ENCODE data around the gene DIP2B. TPM values are rescaled to one million over a fixed set of nuclear protein-coding genes. Genes with fewer than 3 reads are reported as not detected.

Gene DIP2B
- total and polyA plus RNA-seq, 2 of the 13 experiments (the other 11 are each of a cell fraction or from before 2014, with no cell fraction given) = 32.1 to 35.8 TPM

DNA sequence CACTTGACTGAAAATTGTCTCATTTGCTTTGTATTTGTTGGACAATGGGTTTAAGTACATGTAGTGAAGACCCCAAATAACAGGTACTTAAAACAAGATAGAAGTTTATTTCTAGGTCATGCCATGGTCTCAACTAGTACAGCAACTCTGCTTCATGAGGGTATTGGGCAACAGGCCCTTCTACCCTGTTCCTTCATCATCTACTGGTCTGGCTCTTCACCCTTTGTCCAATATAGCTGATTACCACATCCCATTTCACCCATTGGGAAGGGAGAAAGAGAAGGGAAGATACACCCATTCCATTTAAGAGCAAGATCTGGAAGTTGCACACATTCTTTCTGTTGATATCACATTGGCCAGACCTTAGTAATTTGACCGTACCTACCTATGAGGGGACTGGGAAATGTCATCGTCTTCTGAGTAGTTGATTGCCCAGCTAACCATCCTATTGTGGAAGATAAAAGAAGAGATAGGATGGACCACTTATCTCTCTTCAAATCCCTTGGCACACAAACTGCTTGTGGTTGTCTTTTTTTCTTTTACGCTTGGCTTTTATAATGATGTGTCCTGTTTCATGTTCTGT lies 104.6 kb downstream of the DIP2B start:
- BruUV-seq (replicated peaks) = no TSS peak
- Histone ChIP-seq H3K9ac (ENCODE audit: insufficient read depth, low read depth, low read length) (no peak overlapping the region), H3K79me2 (ENCODE audit: insufficient read depth, low read length) (peaks cover 83% of the 10 kb centered on the region), H3K4me3 (replicated peaks in 1 of 3; ENCODE audit: insufficient read depth in 1 of 3, low read depth in 2 of 3, low read length in 3 of 3) (no peak overlapping the region), H3K4me1 (ENCODE audit: insufficient read depth, low read length) (peaks cover 51% of the 10 kb centered on the region), H3K27me3 (ENCODE audit: control insufficient read depth in 1 of 2, insufficient read depth in 2 of 2, low read length in 2 of 2) (no peaks in the 10 kb centered on the region), H4K20me1 (ENCODE audit: insufficient read depth, low read length) (peaks cover 2% of the 10 kb centered on the region; the same call in 1 of the 2 replicates), H3K9me3 (ENCODE audit: low read length) (no peaks in the 10 kb centered on the region), H3K27ac (ENCODE audit: extremely low read length, insufficient read depth, low read length) (no peak overlapping the region), H3K36me3 (replicated peaks in 1 of 2; ENCODE audit: control insufficient read depth in 1 of 2, insufficient read depth in 2 of 2, low read length in 2 of 2) (peaks cover 4 to 6% of the 10 kb centered on the region in 2 experiments; a peak in 3 of 5 replicates), H3K4me2 (ENCODE audit: low read depth, low read length) (no peak overlapping the region), H2AFZ (ENCODE audit: low read length) (no peak overlapping the region)
- 100% methylated on average over 3 of the region's 3 CpGs for WGBS (ENCODE audit: low lambda C conversion rate)
- no peak for ATAC-seq
- no peak for DNase-seq (ENCODE audit: low spot score)
- in situ Hi-C loops (cut with HindIII; ENCODE audit: extremely low pct_ligation_motif_present, low pct_unique_long_range_greater_than_20kb) (no loop called here), intact Hi-C loops (cut with micrococcal nuclease; ENCODE audit: unreplicated experiment) (no loop called here)
- ChIA-PET CTCF (ENCODE audit: low intra/inter-chr PET ratio, low total read pairs) (no interaction called here), POLR2A (no interaction called here)
- TF ChIP-seq RBM22 (optimal IDR thresholded peaks at IDR 0.05; ENCODE audit: low read length) = peak; percentile 52
- TF ChIP-seq, protein P1, sequence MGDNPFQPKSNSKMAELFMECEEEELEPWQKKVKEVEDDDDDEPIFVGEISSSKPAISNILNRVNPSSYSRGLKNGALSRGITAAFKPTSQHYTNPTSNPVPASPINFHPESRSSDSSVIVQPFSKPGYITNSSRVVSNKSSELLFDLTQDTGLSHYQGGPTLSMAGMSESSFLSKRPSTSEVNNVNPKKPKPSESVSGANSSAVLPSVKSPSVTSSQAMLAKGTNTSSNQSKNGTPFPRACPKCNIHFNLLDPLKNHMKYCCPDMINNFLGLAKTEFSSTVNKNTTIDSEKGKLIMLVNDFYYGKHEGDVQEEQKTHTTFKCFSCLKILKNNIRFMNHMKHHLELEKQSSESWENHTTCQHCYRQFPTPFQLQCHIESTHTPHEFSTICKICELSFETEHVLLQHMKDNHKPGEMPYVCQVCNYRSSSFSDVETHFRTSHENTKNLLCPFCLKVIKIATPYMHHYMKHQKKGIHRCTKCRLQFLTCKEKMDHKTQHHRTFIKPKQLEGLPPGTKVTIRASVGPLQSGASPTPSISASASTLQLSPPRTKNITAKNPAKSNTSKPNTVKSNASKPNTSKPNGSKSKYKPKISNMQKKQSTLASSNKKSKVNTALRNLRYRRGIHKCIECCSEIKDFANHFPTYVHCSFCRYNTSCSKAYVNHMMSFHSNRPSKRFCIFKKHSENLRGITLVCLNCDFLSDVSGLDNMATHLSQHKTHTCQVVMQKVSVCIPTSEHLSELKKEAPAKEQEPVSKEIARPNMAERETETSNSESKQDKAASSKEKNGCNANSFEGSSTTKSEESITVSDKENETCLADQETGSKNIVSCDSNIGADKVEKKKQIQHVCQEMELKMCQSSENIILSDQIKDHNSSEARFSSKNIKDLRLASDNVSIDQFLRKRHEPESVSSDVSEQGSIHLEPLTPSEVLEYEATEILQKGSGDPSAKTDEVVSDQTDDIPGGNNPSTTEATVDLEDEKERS (CRISPR knock-in tag; IDR thresholded peaks at IDR 0.05) = no peak
- no peak for FAIRE-seq

DNA sequence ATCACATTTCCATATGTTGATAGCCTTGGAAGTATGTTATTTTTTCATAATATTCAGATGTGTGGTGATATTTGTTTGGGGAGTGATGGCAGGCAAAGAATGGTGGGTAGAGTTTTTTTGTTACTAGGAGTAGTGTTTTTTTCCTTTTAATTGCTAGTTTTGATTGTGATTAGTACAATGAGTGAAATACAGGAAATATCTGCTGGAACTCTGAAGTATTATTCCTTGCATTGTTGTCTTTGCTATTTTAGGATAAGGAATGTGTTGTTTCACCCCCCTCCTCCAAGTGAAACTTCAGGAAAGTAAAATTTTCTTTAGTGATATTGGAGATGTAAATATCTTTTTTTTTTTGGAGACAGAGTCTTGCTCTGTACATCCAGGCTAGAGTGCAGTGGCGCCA lies 105.4 kb downstream of the DIP2B start:
- FAIRE-seq = no peak
- Histone ChIP-seq H3K36me3 (replicated peaks in 1 of 2; ENCODE audit: control insufficient read depth in 1 of 2, insufficient read depth in 2 of 2, low read length in 2 of 2) (peaks cover 4 to 6% of the 10 kb centered on the region in 2 experiments; a peak in 3 of 5 replicates), H4K20me1 (ENCODE audit: insufficient read depth, low read length) (peaks cover 2% of the 10 kb centered on the region; the same call in 1 of the 2 replicates), H3K4me3 (replicated peaks in 1 of 3; ENCODE audit: insufficient read depth in 1 of 3, low read depth in 2 of 3, low read length in 3 of 3) (no peak overlapping the region), H3K27ac (ENCODE audit: extremely low read length, insufficient read depth, low read length) (no peak overlapping the region), H3K9me3 (ENCODE audit: low read length) (no peaks in the 10 kb centered on the region), H2AFZ (ENCODE audit: low read length) (no peak overlapping the region), H3K27me3 (ENCODE audit: control insufficient read depth in 1 of 2, insufficient read depth in 2 of 2, low read length in 2 of 2) (no peaks in the 10 kb centered on the region), H3K4me2 (ENCODE audit: low read depth, low read length) (no peak overlapping the region), H3K9ac (ENCODE audit: insufficient read depth, low read depth, low read length) (no peak overlapping the region), H3K79me2 (ENCODE audit: insufficient read depth, low read length) (peaks cover 83% of the 10 kb centered on the region), H3K4me1 (ENCODE audit: insufficient read depth, low read length) (peaks cover 53% of the 10 kb centered on the region)
- TF ChIP-seq SP1 (IDR thresholded peaks at IDR 0.05) = no peak
- TF ChIP-seq SP1 (CRISPR knock-in tag; IDR thresholded peaks at IDR 0.05) = no peak
- DNase-seq (ENCODE audit: low spot score) = no peak
- intact Hi-C loops (cut with micrococcal nuclease; ENCODE audit: unreplicated experiment) = loop anchor here (10.0 kb wide), 1 partner anchor 45 kb away; no protein-coding TSS in a partner anchor
- ATAC-seq = no peak
- in situ Hi-C loops (cut with HindIII; ENCODE audit: extremely low pct_ligation_motif_present, low pct_unique_long_range_greater_than_20kb) = no loop called here
- WGBS (ENCODE audit: low lambda C conversion rate) = 100% methylated on average over 1 of the region's 1 CpG
- BruUV-seq (replicated peaks) = no TSS peak
- ChIA-PET POLR2A (no interaction called here), CTCF (ENCODE audit: low intra/inter-chr PET ratio, low total read pairs) (no interaction called here)
